GM12873 (cell line): Measurements from ENCODE around the gene FAM217B.

Source experiments
- TF ChIP-seq, protein P1 (sequence below): IDR thresholded peaks from 2 replicates; pipeline ENCODE4 v1.5.1; 2012; ENCODE audit warnings: low read depth, mild to moderate bottlenecking, moderate library complexity, low read length, control low read depth; ENCODE audit not compliant: insufficient read depth; ENCODE audit errors: missing control alignments

The FAM217B gene, protein sequence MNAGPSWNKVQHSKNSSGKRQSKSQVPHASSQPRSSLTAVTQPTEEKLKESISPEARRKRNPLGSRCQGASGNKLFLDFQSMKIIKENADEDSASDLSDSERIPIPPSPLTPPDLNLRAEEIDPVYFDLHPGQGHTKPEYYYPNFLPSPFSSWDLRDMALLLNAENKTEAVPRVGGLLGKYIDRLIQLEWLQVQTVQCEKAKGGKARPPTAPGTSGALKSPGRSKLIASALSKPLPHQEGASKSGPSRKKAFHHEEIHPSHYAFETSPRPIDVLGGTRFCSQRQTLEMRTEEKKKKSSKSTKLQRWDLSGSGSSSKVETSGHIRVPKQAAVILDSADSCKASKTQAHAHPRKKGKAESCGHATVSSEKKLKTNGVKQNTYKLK

DNA sequence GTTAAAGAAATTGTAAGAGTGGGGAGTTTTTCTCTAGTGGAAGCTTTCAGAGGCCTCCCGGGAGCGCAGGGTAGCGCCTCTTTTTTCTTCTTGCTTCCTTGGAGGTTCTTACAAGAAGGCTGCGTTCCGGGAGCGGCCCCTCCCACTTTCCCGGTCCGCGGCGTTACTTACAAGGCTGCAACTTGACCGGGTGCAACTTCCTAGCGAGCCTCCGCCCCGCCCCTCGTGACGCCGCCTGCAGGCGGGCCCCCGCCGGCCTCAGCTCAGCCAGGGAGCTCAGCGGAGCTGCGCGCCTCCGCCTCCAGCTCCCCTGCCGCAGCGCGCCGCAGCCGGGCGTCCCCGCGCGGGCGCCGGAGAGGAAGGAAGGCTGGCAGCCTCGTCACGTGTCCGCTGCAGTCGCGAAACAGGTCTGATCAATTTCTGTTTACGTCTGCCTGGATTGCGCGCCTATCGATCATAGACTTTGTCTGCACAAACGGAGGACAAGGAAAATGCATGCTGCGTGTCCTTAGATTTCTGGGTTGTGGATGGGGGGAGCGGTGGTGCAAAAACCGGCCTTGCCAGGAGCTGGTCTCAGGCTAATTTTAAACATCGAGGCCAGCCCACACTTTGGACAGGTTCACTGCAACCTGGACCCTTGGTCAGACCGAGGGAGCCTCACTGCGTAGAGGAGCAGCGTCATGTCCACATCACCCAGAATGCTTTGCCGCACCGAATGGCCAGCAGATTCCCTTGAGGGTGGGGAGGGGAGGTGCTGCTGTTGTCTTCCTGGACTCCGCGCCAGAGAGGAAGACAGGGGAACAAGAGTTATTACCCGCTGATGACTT, at the start of gene FAM217B, which contains the start of gene PPP1R3D:
Gene FAM217B, plus strand, starts transcription at position 261 of the 827 bp plus-strand sequence. CDS start 3,555 bp downstream, outside the sequence.
Gene PPP1R3D, minus strand, starts transcription at position 177 of the 827 bp plus-strand sequence. CDS start 374 bp downstream, outside the sequence.
- TF ChIP-seq, protein P1, sequence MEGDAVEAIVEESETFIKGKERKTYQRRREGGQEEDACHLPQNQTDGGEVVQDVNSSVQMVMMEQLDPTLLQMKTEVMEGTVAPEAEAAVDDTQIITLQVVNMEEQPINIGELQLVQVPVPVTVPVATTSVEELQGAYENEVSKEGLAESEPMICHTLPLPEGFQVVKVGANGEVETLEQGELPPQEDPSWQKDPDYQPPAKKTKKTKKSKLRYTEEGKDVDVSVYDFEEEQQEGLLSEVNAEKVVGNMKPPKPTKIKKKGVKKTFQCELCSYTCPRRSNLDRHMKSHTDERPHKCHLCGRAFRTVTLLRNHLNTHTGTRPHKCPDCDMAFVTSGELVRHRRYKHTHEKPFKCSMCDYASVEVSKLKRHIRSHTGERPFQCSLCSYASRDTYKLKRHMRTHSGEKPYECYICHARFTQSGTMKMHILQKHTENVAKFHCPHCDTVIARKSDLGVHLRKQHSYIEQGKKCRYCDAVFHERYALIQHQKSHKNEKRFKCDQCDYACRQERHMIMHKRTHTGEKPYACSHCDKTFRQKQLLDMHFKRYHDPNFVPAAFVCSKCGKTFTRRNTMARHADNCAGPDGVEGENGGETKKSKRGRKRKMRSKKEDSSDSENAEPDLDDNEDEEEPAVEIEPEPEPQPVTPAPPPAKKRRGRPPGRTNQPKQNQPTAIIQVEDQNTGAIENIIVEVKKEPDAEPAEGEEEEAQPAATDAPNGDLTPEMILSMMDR: no peak

DNA sequence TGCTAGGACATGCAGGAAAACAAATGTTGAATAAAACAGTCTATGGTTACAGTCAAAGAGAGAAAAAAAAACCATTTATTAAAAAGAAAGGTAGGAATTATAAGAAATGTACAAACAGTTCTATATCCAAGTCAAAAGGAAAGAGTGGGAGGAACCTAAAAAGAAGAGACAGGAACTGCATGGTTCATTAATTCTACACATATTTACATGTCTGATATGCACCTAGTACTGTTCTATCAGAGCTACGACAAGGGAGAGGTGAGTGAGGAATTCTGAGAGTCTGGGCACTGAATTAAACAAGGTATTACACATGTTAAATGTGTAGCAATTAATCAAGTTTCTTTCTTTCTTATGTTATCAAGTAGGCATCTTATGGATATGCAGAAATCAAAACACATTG, 48.6 kb upstream of the FAM217B start:
- TF ChIP-seq, protein P1: no peak

DNA sequence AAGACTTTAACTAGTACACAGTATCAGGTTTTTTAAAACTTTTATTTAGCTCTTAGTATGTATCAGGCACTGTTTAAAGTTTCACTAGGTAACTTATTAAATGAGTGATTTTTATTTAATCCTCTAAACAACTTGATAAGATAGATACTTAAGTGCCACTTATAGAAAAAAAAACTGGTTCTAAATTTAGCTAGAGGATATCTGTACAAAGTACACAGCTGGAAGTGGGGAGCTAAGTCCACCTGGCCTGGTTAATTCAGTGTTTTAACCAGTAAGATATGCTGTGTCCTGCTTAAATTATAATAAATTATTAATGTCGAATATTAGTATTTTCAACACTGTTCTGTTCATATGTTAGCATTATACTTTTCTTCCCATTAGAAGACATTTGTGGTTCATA, 44.3 kb upstream of the FAM217B start:
- TF ChIP-seq, protein P1: no peak

DNA sequence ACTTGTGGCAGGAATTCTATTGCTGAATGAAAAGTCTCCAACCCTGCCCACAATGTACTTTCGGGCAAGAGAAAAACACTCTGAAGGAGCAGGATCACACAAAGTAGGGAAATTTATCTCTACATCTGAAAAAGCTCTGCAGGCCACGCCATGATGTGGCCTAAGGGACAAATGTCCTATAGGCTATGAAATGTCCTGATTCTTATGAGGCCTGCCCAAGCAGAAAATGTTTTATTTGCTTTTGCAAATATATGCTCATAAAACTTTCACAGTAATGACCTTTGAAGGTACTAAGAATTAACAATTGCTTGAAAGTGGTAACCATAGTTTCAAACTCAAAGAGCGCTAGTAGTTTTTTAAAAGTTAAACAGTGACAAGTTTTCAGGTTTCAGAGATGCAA, 37.7 kb upstream of the FAM217B start:
- TF ChIP-seq, protein P1: no peak

DNA sequence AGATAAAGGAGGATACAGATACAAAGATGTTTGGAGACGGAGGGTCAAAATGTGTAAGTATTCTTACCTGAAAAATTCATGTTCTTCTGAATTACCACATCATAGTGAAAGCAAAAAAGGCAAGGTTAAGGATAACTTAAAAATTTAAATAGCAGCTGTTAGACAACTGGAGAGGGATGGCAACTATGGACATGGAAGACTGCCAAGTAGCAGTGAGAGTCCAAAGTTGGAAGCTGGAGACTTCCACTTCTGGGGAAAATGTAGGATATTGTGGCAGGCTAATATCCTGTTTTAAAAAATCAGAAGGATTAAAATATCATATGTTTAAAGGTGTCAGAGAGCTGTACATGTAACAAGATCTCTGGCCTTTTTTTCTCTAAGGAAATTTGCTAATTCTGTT, 36.6 kb upstream of the FAM217B start:
- TF ChIP-seq, protein P1: no peak

DNA sequence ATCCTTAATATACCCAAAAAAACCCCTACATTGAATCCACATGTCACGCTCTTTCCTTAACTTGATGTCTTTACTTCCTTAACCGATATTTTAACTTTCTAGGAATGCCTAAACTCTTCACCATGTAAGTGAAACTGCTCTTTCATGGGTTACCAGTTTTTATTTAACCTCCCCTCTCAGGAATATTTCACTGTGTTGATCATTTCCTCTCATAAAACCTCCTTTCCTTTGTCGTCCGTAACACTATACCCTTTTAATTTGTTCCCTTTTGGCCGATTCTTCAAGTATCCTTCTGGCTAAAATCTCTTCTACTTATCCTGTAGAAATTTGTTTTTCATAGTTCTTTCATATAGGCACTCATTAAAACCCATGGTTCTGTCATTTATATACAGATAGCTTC, 31.3 kb upstream of the FAM217B start:
- TF ChIP-seq, protein P1: no peak

DNA sequence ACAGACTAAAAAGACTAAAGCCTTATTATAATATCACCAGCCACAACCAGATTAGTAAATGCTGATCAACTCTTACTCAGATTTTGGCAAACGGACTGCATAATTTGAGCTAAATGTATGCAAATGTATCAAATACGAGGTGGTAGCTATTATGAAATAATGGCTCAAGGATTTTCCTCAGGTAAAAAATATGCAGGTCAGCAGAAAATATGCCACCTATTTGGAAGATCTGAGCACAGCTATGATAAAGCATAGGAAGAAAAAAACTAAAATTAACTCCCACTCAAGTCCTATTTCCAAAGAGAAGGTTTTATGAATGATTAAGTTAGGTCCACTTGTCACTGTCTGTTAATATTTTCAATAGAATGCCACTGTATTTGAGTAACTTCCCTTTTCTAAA, 29.1 kb upstream of the FAM217B start:
- TF ChIP-seq, protein P1: no peak
